Suprapubic skin (tissue), 4 donors: ENCODE measurements around the gene HORMAD2.

Experiments used
- CTCF ChIP-seq, 2 donors: fragments of 200-600 bp in 1 of 2; fragments of 450-650 bp in 1 of 2; sonication (generic) in 1 of 2; IDR thresholded peaks; one replicate each; pipeline ENCODE4 v1.5.1; 2016 to 2019; ENCODE audit warnings: antibody characterized with exemption in 2 of 2, mild to moderate bottlenecking in 1 of 2, moderate library complexity in 1 of 2
- EP300 ChIP-seq: sonication (generic); formaldehyde crosslinking; IDR thresholded peaks from one replicate; pipeline ENCODE4 v1.6.1; 2017; ENCODE audit warnings: antibody characterized with exemption
- POLR2A ChIP-seq, 2 donors: fragments of 450-650 bp; IDR thresholded peaks; one replicate each; pipeline ENCODE4 v1.6.1; 2017; ENCODE audit warnings: antibody characterized with exemption in 2 of 2, mild to moderate bottlenecking in 2 of 2, moderate library complexity in 2 of 2
- POLR2AphosphoS5 ChIP-seq, 3 donors: sonication (generic); formaldehyde crosslinking; IDR thresholded peaks; one replicate each; pipeline ENCODE4 v1.6.1; 2017; ENCODE audit warnings: antibody characterized with exemption in 3 of 3

- TF ChIP-seq CTCF (IDR thresholded peaks at IDR 0.05) (no peak), EP300 (no peak), POLR2AphosphoS5 (IDR thresholded peaks at IDR 0.05) (no peak), POLR2A (IDR thresholded peaks at IDR 0.05) (no peak)
Measured at GRCh38 chr22:30159561-30160353, 79.5 kb downstream of the HORMAD2 start.
